T-cell (primary cell): ENCODE measurements around the gene POMT2. TPM values are rescaled to one million over a fixed set of nuclear protein-coding genes. Genes with fewer than 3 reads are reported as not detected.

ENCODE experiments used
- ATAC-seq, 4 experiments: fragments of 200-7000 bp in 3 of 4; fragments of 150-1000 bp in 1 of 4; cut with Tn5 transposase; replicated peaks in 1 of 4; 1 replicate in 3 of 4; 2 replicates in 1 of 4; pipeline ENCODE4 v1.10.0; 2021; ENCODE audit warnings: moderate library complexity in 3 of 4, mild to moderate bottlenecking in 2 of 4, moderate number of reproducible peaks in 1 of 4
- CTCF ChIA-PET, 2 donors: fragments of 300-600 bp; sonication (Branson Sonifier 250); formaldehyde crosslinking; loops; one replicate each; lab custom pipeline; 2022; ENCODE audit warnings: antibody characterized with exemption in 2 of 2; lab: Charles Lee
- POLR2A ChIA-PET, 2 donors: fragments of 300-600 bp; sonication (Branson Sonifier 250); formaldehyde crosslinking; loops; one replicate each; lab custom pipeline; 2022; ENCODE audit warnings: antibody characterized with exemption in 2 of 2; lab: Charles Lee
- DNase-seq, 35 experiments: peaks; one replicate each; pipeline versions ENCODE4 v3.0.0 to v3.0.0-alpha.2; 2013 to 2023
- H3K27ac ChIP-seq: one replicate; pipeline ENCODE4 v1.5.1; 2013; ENCODE audit warnings: low read length
- H3K27me3 ChIP-seq, 2 experiments: replicated peaks in 1 of 2; 1 replicate in 1 of 2; 2 replicates in 1 of 2; pipeline versions ENCODE4 v1.6.1 to v1.7.0; 2013; ENCODE audit warnings: low read length in 1 of 2, mixed read lengths in 1 of 2; ENCODE audit not compliant: control insufficient read depth in 2 of 2, insufficient read depth in 2 of 2; ENCODE audit errors: extremely low read depth in 1 of 2
- H3K36me3 ChIP-seq, 2 donors: 1 replicate in 1 of 2; 2 replicates in 1 of 2; pipeline versions ENCODE4 v1.6.1 to v1.7.0; 2013; ENCODE audit warnings: low read length in 1 of 2; ENCODE audit not compliant: control insufficient read depth in 2 of 2, insufficient read depth in 1 of 2; ENCODE audit errors: extremely low read depth in 1 of 2
- H3K4me1 ChIP-seq, 2 experiments: 1 replicate in 1 of 2; 2 replicates in 1 of 2; pipeline versions ENCODE4 v1.6.1 to v1.7.0; 2013; ENCODE audit warnings: low read length in 2 of 2, mixed read lengths in 1 of 2; ENCODE audit not compliant: insufficient read depth in 2 of 2, control insufficient read depth in 1 of 2; ENCODE audit errors: extremely low read depth in 1 of 2
- H3K4me3 ChIP-seq, 2 donors: 1 replicate in 1 of 2; 2 replicates in 1 of 2; pipeline versions ENCODE4 v1.5.1 to v1.7.0; 2013; ENCODE audit warnings: mild to moderate bottlenecking in 2 of 2, low read length in 1 of 2, moderate library complexity in 1 of 2; ENCODE audit not compliant: control insufficient read depth in 1 of 2; ENCODE audit errors: extremely low read depth in 1 of 2
- H3K9me3 ChIP-seq: 2 replicates; pipeline ENCODE4 v1.7.0; 2013
- H3K27ac Mint-ChIP-seq, 2 donors: one replicate each; pipeline ENCODE4 v1.8.0; 2020 to 2021; ENCODE audit warnings: mild to moderate bottlenecking in 2 of 2, mixed read lengths in 2 of 2
- H3K27me3 Mint-ChIP-seq, 2 donors: one replicate each; pipeline ENCODE4 v1.8.0; 2021 to 2022; ENCODE audit warnings: mixed read lengths in 2 of 2
- H3K36me3 Mint-ChIP-seq: one replicate; pipeline ENCODE4 v1.8.0; 2021; ENCODE audit warnings: mixed read lengths
- H3K4me1 Mint-ChIP-seq, 3 donors: one replicate each; pipeline ENCODE4 v1.8.0; 2020 to 2022; ENCODE audit warnings: mixed read lengths in 3 of 3, mild to moderate bottlenecking in 1 of 3
- H3K4me3 Mint-ChIP-seq, 3 donors: one replicate each; pipeline ENCODE4 v1.8.0; 2020 to 2022; ENCODE audit warnings: mild to moderate bottlenecking in 3 of 3, mixed read lengths in 3 of 3, moderate library complexity in 3 of 3
- H3K9me3 Mint-ChIP-seq, 3 donors: one replicate each; pipeline ENCODE4 v1.8.0; 2020 to 2022; ENCODE audit warnings: mixed read lengths in 3 of 3
- WGBS: methylation state at CpG from one replicate; pipeline ENCODE4 v1.1.5; 2013; ENCODE audit warnings: missing lambda C conversion rate; ENCODE audit not compliant: insufficient coverage; 5-methylcytosine and 5-hydroxymethylcytosine counted together
- total RNA-seq, 35 experiments: library from RNA in 6 of 35; stranded (reverse) in 6 of 35; fragments of 120-200 nt in 1 of 35; gene quantifications; one replicate each; pipeline versions ENCODE4 v1.2.1 to v1.2.4 and lab custom pipeline; 2013 to 2026

Gene POMT2
- total RNA-seq, 5 donors from 2014 or later (not counting 1 experiment from before 2014, with no cell fraction given) = 11.4 to 14.3 (median 13.2) TPM

- no peak for DNase-seq
- no peaks in the 10 kb centered on the region for H3K36me3 Mint-ChIP-seq
- peaks cover 7 to 22% of the 10 kb centered on the region in 2 donors for H3K27me3 Mint-ChIP-seq
- no peaks in the 10 kb centered on the region for H3K9me3 Mint-ChIP-seq
- ChIA-PET POLR2A (no interaction called here), CTCF (no interaction called here)
- no peak overlapping the region for H3K4me3 ChIP-seq
- H3K36me3 ChIP-seq = no peaks in the 10 kb centered on the region
- H3K27me3 ChIP-seq = peaks cover 0 to 45% of the 10 kb centered on the region in 2 experiments
- ATAC-seq = no peak
- H3K27ac Mint-ChIP-seq = no peak overlapping the region
- no peak overlapping the region for H3K4me3 Mint-ChIP-seq
- no peak overlapping the region for H3K27ac ChIP-seq
- H3K4me1 ChIP-seq = no peaks in the 10 kb centered on the region
- 90% methylated on average over 3 of the region's 5 CpGs for WGBS
- no peaks in the 10 kb centered on the region for H3K4me1 Mint-ChIP-seq
- no peaks in the 10 kb centered on the region for H3K9me3 ChIP-seq
Measured at GRCh38 chr14:77258566-77258965, 62.1 kb downstream of the POMT2 start.

GRCh38 chr14:77257700-77258099, 63.0 kb downstream of the POMT2 start:
- ChIA-PET POLR2A (no interaction called here), CTCF (no interaction called here)
- no peaks in the 10 kb centered on the region for H3K36me3 ChIP-seq
- Mint-ChIP-seq H3K36me3 (no peaks in the 10 kb centered on the region), H3K27me3 (peaks cover 7 to 21% of the 10 kb centered on the region in 2 donors), H3K9me3 (no peaks in the 10 kb centered on the region), H3K4me1 (no peaks in the 10 kb centered on the region), H3K27ac (no peak overlapping the region), H3K4me3 (no peak overlapping the region)
- no peak for DNase-seq
- no peaks in the 10 kb centered on the region for H3K9me3 ChIP-seq
- ATAC-seq = no peak
- H3K27me3 ChIP-seq = peaks cover 0 to 50% of the 10 kb centered on the region in 2 experiments
- H3K4me3 ChIP-seq = no peak overlapping the region
- H3K4me1 ChIP-seq = no peaks in the 10 kb centered on the region
- H3K27ac ChIP-seq = no peak overlapping the region
- WGBS = 95% methylated on average over 5 of the region's 10 CpGs

- H3K4me1 Mint-ChIP-seq = no peaks in the 10 kb centered on the region
- H3K4me3 Mint-ChIP-seq = no peak overlapping the region
- Histone ChIP-seq H3K4me3 (no peak overlapping the region), H3K27me3 (peaks cover 0 to 50% of the 10 kb centered on the region in 2 experiments), H3K36me3 (no peaks in the 10 kb centered on the region), H3K27ac (no peak overlapping the region), H3K9me3 (no peaks in the 10 kb centered on the region), H3K4me1 (no peaks in the 10 kb centered on the region)
- ATAC-seq (no peak), DNase-seq (no peak)
- H3K27ac Mint-ChIP-seq = no peak overlapping the region
- no peaks in the 10 kb centered on the region for H3K9me3 Mint-ChIP-seq
- POLR2A ChIA-PET = no interaction called here
- H3K36me3 Mint-ChIP-seq = no peaks in the 10 kb centered on the region
- WGBS = 93% methylated on average over 3 of the region's 8 CpGs
- H3K27me3 Mint-ChIP-seq = peaks cover 7 to 19% of the 10 kb centered on the region in 2 donors
- CTCF ChIA-PET = no interaction called here
Measured at GRCh38 chr14:77256694-77257093, 64.0 kb downstream of the POMT2 start.

- POLR2A ChIA-PET = no interaction called here
- Histone ChIP-seq H3K4me1 (no peaks in the 10 kb centered on the region), H3K4me3 (no peak overlapping the region), H3K27me3 (peaks cover 0 to 32% of the 10 kb centered on the region in 2 experiments), H3K36me3 (no peaks in the 10 kb centered on the region), H3K27ac (no peak overlapping the region), H3K9me3 (no peaks in the 10 kb centered on the region)
- WGBS = 42% methylated on average over 18 of the region's 20 CpGs
- CTCF ChIA-PET = no interaction called here
- no peak overlapping the region for H3K27ac Mint-ChIP-seq
- DNase-seq (no peak), ATAC-seq (no peak)
- H3K4me1 Mint-ChIP-seq = no peaks in the 10 kb centered on the region
- no peaks in the 10 kb centered on the region for H3K36me3 Mint-ChIP-seq
- peaks cover 3 to 9% of the 10 kb centered on the region in 2 donors for H3K27me3 Mint-ChIP-seq
- no peak overlapping the region for H3K4me3 Mint-ChIP-seq
- H3K9me3 Mint-ChIP-seq = no peaks in the 10 kb centered on the region
Measured at GRCh38 chr14:77253333-77254190, 67.1 kb downstream of the POMT2 start.

GRCh38 chr14:77251870-77252269, 68.8 kb downstream of the POMT2 start:
- H3K27me3 Mint-ChIP-seq = peaks cover 3 to 9% of the 10 kb centered on the region in 2 donors
- H3K36me3 Mint-ChIP-seq = no peaks in the 10 kb centered on the region
- Histone ChIP-seq H3K4me1 (no peaks in the 10 kb centered on the region), H3K27me3 (peaks cover 0 to 19% of the 10 kb centered on the region in 2 experiments), H3K9me3 (no peaks in the 10 kb centered on the region), H3K36me3 (no peaks in the 10 kb centered on the region), H3K4me3 (no peak overlapping the region), H3K27ac (no peak overlapping the region)
- POLR2A ChIA-PET = no interaction called here
- H3K4me3 Mint-ChIP-seq = no peak overlapping the region
- ATAC-seq = no peak
- H3K9me3 Mint-ChIP-seq = no peaks in the 10 kb centered on the region
- WGBS = 91% methylated on average over 8 of the region's 11 CpGs
- CTCF ChIA-PET = interaction anchor here in 1 of 2 donors (0.7 kb wide), 1 partner anchor 802 kb away, joined by 3 read pairs; no protein-coding TSS in a partner anchor
- H3K4me1 Mint-ChIP-seq = no peaks in the 10 kb centered on the region
- no peak for DNase-seq
- no peak overlapping the region for H3K27ac Mint-ChIP-seq

GRCh38 chr14:77250927-77251326, 69.8 kb downstream of the POMT2 start:
- no peak for DNase-seq
- WGBS = 100% methylated on average over 1 of the region's 6 CpGs

More at GRCh38 chr14:77250927-77251326, 69.8 kb downstream of the POMT2 start:
- ChIA-PET POLR2A (no interaction called here), CTCF (no interaction called here)
- Histone ChIP-seq H3K27me3 (peaks cover 0 to 12% of the 10 kb centered on the region in 2 experiments), H3K36me3 (no peaks in the 10 kb centered on the region), H3K4me3 (no peak overlapping the region), H3K4me1 (no peaks in the 10 kb centered on the region), H3K9me3 (no peaks in the 10 kb centered on the region), H3K27ac (no peak overlapping the region)
- Mint-ChIP-seq H3K27ac (no peak overlapping the region), H3K9me3 (no peaks in the 10 kb centered on the region), H3K36me3 (no peaks in the 10 kb centered on the region), H3K4me1 (no peaks in the 10 kb centered on the region), H3K27me3 (peaks cover 0 to 7% of the 10 kb centered on the region in 2 donors), H3K4me3 (no peak overlapping the region)
- no peak for ATAC-seq
